ENCODE results near the gene ZNF566. TPM values are rescaled to one million over a fixed set of nuclear protein-coding genes. Genes with fewer than 3 reads are reported as not detected.
A peak's percentile ranks its signal among the peaks of the same experiment; 100 is the strongest.

The ZNF566 gene
- polyA plus RNA-seq, 1 of the 3 experiments (the other 2 are of a cell fraction), result 1.7 TPM

DNA sequence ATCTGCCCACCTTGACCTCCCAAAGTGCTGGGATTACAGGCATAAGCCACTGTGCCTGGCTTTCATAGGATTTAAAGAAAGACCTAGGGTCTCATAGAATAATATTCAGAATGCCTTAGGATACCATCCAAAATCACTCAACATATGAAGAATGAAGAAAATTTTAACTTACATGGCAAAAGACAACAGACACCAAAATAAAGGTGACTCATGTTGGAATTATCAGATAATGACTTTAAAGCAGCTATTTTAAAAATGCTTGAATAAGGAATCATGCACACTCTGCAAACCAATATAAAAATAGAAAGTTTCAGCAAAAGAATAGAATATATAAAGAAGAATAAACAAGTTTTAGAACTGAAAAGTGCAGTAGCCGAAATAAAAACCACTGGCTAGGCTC is 29.3 kb downstream of the ZNF566 start:
- no peak for TF ChIP-seq RCOR1 (IDR thresholded peaks at IDR 0.05; ENCODE audit: low read length)
- TF ChIP-seq, protein P1, sequence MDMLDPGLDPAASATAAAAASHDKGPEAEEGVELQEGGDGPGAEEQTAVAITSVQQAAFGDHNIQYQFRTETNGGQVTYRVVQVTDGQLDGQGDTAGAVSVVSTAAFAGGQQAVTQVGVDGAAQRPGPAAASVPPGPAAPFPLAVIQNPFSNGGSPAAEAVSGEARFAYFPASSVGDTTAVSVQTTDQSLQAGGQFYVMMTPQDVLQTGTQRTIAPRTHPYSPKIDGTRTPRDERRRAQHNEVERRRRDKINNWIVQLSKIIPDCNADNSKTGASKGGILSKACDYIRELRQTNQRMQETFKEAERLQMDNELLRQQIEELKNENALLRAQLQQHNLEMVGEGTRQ (IDR thresholded peaks at IDR 0.05; ENCODE audit: borderline replicate concordance, low read depth, low read length), result no peak
- 0 out of 2 replicates have a peak, but pooled peaks have one; percentile 14 for TF ChIP-seq MEF2A (IDR thresholded peaks at IDR 0.05; ENCODE audit: borderline replicate concordance, low read depth)
- TF ChIP-seq FOSL2 (IDR thresholded peaks at IDR 0.05; ENCODE audit: borderline replicate concordance, low read depth), result peak; percentile 14; the same call in 1 of the 2 replicates
- no peak for TF ChIP-seq POLR2AphosphoS5 (IDR thresholded peaks at IDR 0.05; ENCODE audit: low read depth, low read length)
- TF ChIP-seq JUND (IDR thresholded peaks at IDR 0.05), result 0 out of 2 replicates have a peak, but pooled peaks have one; percentile 5
- TF ChIP-seq NFIC (IDR thresholded peaks at IDR 0.05; ENCODE audit: borderline replicate concordance), result no peak
- TF ChIP-seq, protein P2, sequence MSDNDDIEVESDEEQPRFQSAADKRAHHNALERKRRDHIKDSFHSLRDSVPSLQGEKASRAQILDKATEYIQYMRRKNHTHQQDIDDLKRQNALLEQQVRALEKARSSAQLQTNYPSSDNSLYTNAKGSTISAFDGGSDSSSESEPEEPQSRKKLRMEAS (IDR thresholded peaks at IDR 0.05; ENCODE audit: low read depth), result no peak
- H3K4me1 ChIP-seq (ENCODE audit: control insufficient read depth in 1 of 2, insufficient read depth in 2 of 2, low read depth in 1 of 2, low read length in 1 of 2), result no peaks in the 10 kb centered on the region; a peak in 1 of 4 replicates
- H2AFZ ChIP-seq (ENCODE audit: low read depth), result no peak overlapping the region
- H3K9me2 ChIP-seq, result no peaks in the 10 kb centered on the region
- DNase-seq, result no peak
- ChIA-PET CTCF (no interaction called here), POLR2A (no interaction called here)
- H3F3A ChIP-seq (replicated peaks; ENCODE audit: insufficient read depth), result peaks cover 6% of the 10 kb centered on the region
- peaks cover 5% of the 10 kb centered on the region; the same call in 1 of the 2 replicates for H3K9me3 ChIP-seq
- no peaks in the 10 kb centered on the region for H4K20me1 ChIP-seq (ENCODE audit: insufficient read depth)
- H3K79me2 ChIP-seq (ENCODE audit: insufficient read depth), result no peaks in the 10 kb centered on the region
- H3K9ac ChIP-seq, result no peak overlapping the region
- no peak overlapping the region for H3K4me3 ChIP-seq (ENCODE audit: low read depth in 2 of 2, low read length in 1 of 2)
- H3K36me3 ChIP-seq (replicated peaks in 1 of 2; ENCODE audit: control insufficient read depth in 1 of 2, insufficient read depth in 2 of 2, low read length in 1 of 2), result peaks cover 2 to 4% of the 10 kb centered on the region in 2 experiments
- no peaks in the 10 kb centered on the region for H3K27me3 ChIP-seq (ENCODE audit: insufficient read depth)
- WGBS (ENCODE audit: low lambda C conversion rate), result 88% methylated on average over 1 of the region's 1 CpG
- H3K4me2 ChIP-seq, result no peak overlapping the region
- H3K27ac ChIP-seq (ENCODE audit: low read depth in 2 of 2, low read length in 1 of 2), result no peak overlapping the region

DNA sequence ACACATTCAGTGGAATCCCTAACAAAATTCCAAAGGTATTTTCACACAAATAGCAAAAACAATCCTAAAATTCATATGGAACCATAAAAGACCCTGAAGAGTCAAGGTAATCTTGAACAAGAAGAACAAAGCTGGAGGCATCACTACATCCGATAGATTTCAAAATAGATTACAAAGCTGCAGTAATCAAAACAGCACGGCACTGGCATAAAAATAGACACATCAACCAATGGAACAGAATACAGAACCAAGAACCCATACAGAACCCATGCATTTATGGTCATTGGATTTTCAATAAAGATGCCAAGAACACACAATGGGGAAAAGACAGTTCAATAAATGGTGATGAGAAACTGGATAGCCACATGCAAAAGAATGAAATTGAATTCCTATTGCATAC is 32.5 kb downstream of the ZNF566 start:
- no peaks in the 10 kb centered on the region for H3K79me2 ChIP-seq (ENCODE audit: insufficient read depth)
- no peak overlapping the region for H3K9ac ChIP-seq
- no peak for DNase-seq
- H3K36me3 ChIP-seq (replicated peaks in 1 of 2; ENCODE audit: control insufficient read depth in 1 of 2, insufficient read depth in 2 of 2, low read length in 1 of 2), result peaks cover 0 to 9% of the 10 kb centered on the region in 2 experiments
- no peaks in the 10 kb centered on the region; a peak in 1 of 4 replicates for H3K4me1 ChIP-seq (ENCODE audit: control insufficient read depth in 1 of 2, insufficient read depth in 2 of 2, low read depth in 1 of 2, low read length in 1 of 2)
- peaks cover 5% of the 10 kb centered on the region; the same call in 1 of the 2 replicates for H3K9me3 ChIP-seq
- H3K4me2 ChIP-seq, result no peak overlapping the region
- no peak overlapping the region for H2AFZ ChIP-seq (ENCODE audit: low read depth)
- no peak overlapping the region for H3K27ac ChIP-seq (ENCODE audit: low read depth in 2 of 2, low read length in 1 of 2)
- H3K4me3 ChIP-seq (ENCODE audit: low read depth in 2 of 2, low read length in 1 of 2), result no peak overlapping the region
- H4K20me1 ChIP-seq (ENCODE audit: insufficient read depth), result no peaks in the 10 kb centered on the region
- ChIA-PET POLR2A (no interaction called here), CTCF (no interaction called here)
- H3K9me2 ChIP-seq, result no peaks in the 10 kb centered on the region
- H3F3A ChIP-seq (replicated peaks; ENCODE audit: insufficient read depth), result peaks cover 6% of the 10 kb centered on the region
- no peaks in the 10 kb centered on the region for H3K27me3 ChIP-seq (ENCODE audit: insufficient read depth)
- TF ChIP-seq, protein P2 (IDR thresholded peaks at IDR 0.05; ENCODE audit: low read depth), result no peak
- no peak for TF ChIP-seq NFIC (IDR thresholded peaks at IDR 0.05; ENCODE audit: borderline replicate concordance)
- no peak for TF ChIP-seq GABPA (IDR thresholded peaks at IDR 0.05; ENCODE audit: low read depth)
- TF ChIP-seq NRF1 (IDR thresholded peaks at IDR 0.05; ENCODE audit: low read depth, low read length), result no peak
- TF ChIP-seq RAD21 (IDR thresholded peaks at IDR 0.05; ENCODE audit: low read length), result no peak
- TF ChIP-seq CTCF (IDR thresholded peaks at IDR 0.05), result no peak
- no peak for TF ChIP-seq TAF1 (IDR thresholded peaks at IDR 0.05; ENCODE audit: borderline replicate concordance, low read depth, low read length)
- TF ChIP-seq GATA2 (CRISPR knock-in tag; IDR thresholded peaks at IDR 0.05), result no peak
- no peak for TF ChIP-seq RCOR1 (IDR thresholded peaks at IDR 0.05; ENCODE audit: low read length)
- TF ChIP-seq, protein P3, sequence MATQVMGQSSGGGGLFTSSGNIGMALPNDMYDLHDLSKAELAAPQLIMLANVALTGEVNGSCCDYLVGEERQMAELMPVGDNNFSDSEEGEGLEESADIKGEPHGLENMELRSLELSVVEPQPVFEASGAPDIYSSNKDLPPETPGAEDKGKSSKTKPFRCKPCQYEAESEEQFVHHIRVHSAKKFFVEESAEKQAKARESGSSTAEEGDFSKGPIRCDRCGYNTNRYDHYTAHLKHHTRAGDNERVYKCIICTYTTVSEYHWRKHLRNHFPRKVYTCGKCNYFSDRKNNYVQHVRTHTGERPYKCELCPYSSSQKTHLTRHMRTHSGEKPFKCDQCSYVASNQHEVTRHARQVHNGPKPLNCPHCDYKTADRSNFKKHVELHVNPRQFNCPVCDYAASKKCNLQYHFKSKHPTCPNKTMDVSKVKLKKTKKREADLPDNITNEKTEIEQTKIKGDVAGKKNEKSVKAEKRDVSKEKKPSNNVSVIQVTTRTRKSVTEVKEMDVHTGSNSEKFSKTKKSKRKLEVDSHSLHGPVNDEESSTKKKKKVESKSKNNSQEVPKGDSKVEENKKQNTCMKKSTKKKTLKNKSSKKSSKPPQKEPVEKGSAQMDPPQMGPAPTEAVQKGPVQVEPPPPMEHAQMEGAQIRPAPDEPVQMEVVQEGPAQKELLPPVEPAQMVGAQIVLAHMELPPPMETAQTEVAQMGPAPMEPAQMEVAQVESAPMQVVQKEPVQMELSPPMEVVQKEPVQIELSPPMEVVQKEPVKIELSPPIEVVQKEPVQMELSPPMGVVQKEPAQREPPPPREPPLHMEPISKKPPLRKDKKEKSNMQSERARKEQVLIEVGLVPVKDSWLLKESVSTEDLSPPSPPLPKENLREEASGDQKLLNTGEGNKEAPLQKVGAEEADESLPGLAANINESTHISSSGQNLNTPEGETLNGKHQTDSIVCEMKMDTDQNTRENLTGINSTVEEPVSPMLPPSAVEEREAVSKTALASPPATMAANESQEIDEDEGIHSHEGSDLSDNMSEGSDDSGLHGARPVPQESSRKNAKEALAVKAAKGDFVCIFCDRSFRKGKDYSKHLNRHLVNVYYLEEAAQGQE (IDR thresholded peaks at IDR 0.05; ENCODE audit: low read depth, low read length), result no peak
- TF ChIP-seq EZH2phosphoT487 (IDR thresholded peaks at IDR 0.05; ENCODE audit: borderline replicate concordance, low read depth), result no peak
- TF ChIP-seq JUND (IDR thresholded peaks at IDR 0.05), result no peak
- TF ChIP-seq SMC3 (IDR thresholded peaks at IDR 0.05; ENCODE audit: low read depth, low read length), result no peak
- no peak for TF ChIP-seq CHD2 (IDR thresholded peaks at IDR 0.05; ENCODE audit: low read length, partially characterized antibody)
- no peak for TF ChIP-seq MEF2A (IDR thresholded peaks at IDR 0.05; ENCODE audit: borderline replicate concordance, low read depth)
- TF ChIP-seq, protein P4, sequence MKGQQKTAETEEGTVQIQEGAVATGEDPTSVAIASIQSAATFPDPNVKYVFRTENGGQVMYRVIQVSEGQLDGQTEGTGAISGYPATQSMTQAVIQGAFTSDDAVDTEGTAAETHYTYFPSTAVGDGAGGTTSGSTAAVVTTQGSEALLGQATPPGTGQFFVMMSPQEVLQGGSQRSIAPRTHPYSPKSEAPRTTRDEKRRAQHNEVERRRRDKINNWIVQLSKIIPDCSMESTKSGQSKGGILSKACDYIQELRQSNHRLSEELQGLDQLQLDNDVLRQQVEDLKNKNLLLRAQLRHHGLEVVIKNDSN (IDR thresholded peaks at IDR 0.05; ENCODE audit: borderline replicate concordance, low read depth), result no peak
- no peak for TF ChIP-seq FOXM1 (IDR thresholded peaks at IDR 0.05; ENCODE audit: low read depth)
- TF ChIP-seq YY1 (IDR thresholded peaks at IDR 0.05; ENCODE audit: low read depth), result no peak
- WGBS (ENCODE audit: low lambda C conversion rate), result 89% methylated on average over 2 of the region's 2 CpGs
